Upper lobe of left lung (tissue), 4 donors: ENCODE measurements around the gene FKBP2.

Source experiments
- CTCF ChIP-seq, 6 experiments: fragments of 450-650 bp in 4 of 6; fragments of 200-600 bp in 2 of 6; sonication (generic) in 2 of 6; IDR thresholded peaks; one replicate each; pipeline ENCODE4 v1.5.1; 2016 to 2019; ENCODE audit warnings: antibody characterized with exemption in 6 of 6
- POLR2A ChIP-seq, 4 donors: fragments of 450-650 bp; IDR thresholded peaks; one replicate each; pipeline ENCODE4 v1.5.1; 2016 to 2017; ENCODE audit warnings: antibody characterized with exemption in 4 of 4, mild to moderate bottlenecking in 2 of 4

GRCh38 chr11:64208796-64209562, 31.9 kb upstream of the FKBP2 start:
- no peak for TF ChIP-seq POLR2A (IDR thresholded peaks at IDR 0.05)
- no peak for TF ChIP-seq CTCF (IDR thresholded peaks at IDR 0.05)
